Keratinocyte (primary cell): Measurements from ENCODE around the gene ORMDL2. TPM values are rescaled to one million over a fixed set of nuclear protein-coding genes. Genes with fewer than 3 reads are reported as not detected.

Experiments used
- DNase-seq: peaks from one replicate; pipeline ENCODE4 v3.0.0-alpha.2; 2011; ENCODE audit warnings: low read depth, missing footprints, low spot score
- FAIRE-seq: peaks from 2 replicates; lab custom pipeline; 2011; peaks lifted over from hg19 to GRCh38; lab: Jason Lieb, UNC
- H2AFZ ChIP-seq: 2 replicates; pipeline ENCODE4 v1.6.0; 2012; ENCODE audit warnings: low read length, control low read depth, inconsistent platforms; ENCODE audit not compliant: control insufficient read depth
- H3K27ac ChIP-seq: 2 replicates; pipeline ENCODE4 v1.5.1; 2011; ENCODE audit warnings: low read length; ENCODE audit not compliant: control insufficient read depth, insufficient read depth
- H3K27me3 ChIP-seq: 3 replicates; pipeline ENCODE4 v1.6.0; 2011; ENCODE audit warnings: low read length; ENCODE audit not compliant: control insufficient read depth, insufficient read depth; ENCODE audit errors: extremely low read depth
- H3K36me3 ChIP-seq, 2 experiments: 2 replicates in 1 of 2; 3 replicates in 1 of 2; pipeline ENCODE4 v1.5.1; 2011; ENCODE audit warnings: low read length in 2 of 2, mild to moderate bottlenecking in 1 of 2; ENCODE audit not compliant: control insufficient read depth in 2 of 2, insufficient read depth in 2 of 2; ENCODE audit errors: extremely low read depth in 1 of 2
- H3K4me1 ChIP-seq: 3 replicates; pipeline ENCODE4 v1.5.1; 2011; ENCODE audit warnings: low read length; ENCODE audit not compliant: control insufficient read depth, insufficient read depth; ENCODE audit errors: extremely low read depth
- H3K4me2 ChIP-seq: 3 replicates; pipeline ENCODE4 v1.6.0; 2011; ENCODE audit warnings: low read depth, low read length; ENCODE audit not compliant: control insufficient read depth, insufficient read depth; ENCODE audit errors: extremely low read depth
- H3K4me3 ChIP-seq, 3 experiments: fragments of 200-600 bp in 1 of 3; sonication (generic) in 1 of 3; 2 replicates in 2 of 3; 3 replicates in 1 of 3; pipeline ENCODE4 v1.5.1; 2011 to 2016; ENCODE audit warnings: low read length in 3 of 3, mild to moderate bottlenecking in 3 of 3, control low read depth in 2 of 3, inconsistent platforms in 1 of 3, low read depth in 1 of 3, mixed read lengths in 1 of 3, mixed run types in 1 of 3, moderate library complexity in 1 of 3; ENCODE audit not compliant: control insufficient read depth in 2 of 3, insufficient read depth in 2 of 3; ENCODE audit errors: extremely low read depth in 1 of 3
- H3K79me2 ChIP-seq: 2 replicates; pipeline ENCODE4 v1.6.0; 2012; ENCODE audit warnings: low read length; ENCODE audit not compliant: control insufficient read depth, insufficient read depth
- H3K9ac ChIP-seq: 3 replicates; pipeline ENCODE4 v1.6.0; 2011; ENCODE audit warnings: low read length; ENCODE audit not compliant: control insufficient read depth, insufficient read depth; ENCODE audit errors: extremely low read depth
- H3K9me1 ChIP-seq: 3 replicates; pipeline ENCODE4 v1.6.0; 2011; ENCODE audit warnings: low read length; ENCODE audit not compliant: control insufficient read depth, insufficient read depth; ENCODE audit errors: extremely low read depth
- H3K9me3 ChIP-seq: 2 replicates; pipeline ENCODE4 v1.5.1; 2012; ENCODE audit warnings: low read depth, low read length; ENCODE audit not compliant: control insufficient read depth
- H4K20me1 ChIP-seq: 3 replicates; pipeline ENCODE4 v1.6.0; 2011; ENCODE audit warnings: low read length; ENCODE audit not compliant: control insufficient read depth, insufficient read depth; ENCODE audit errors: extremely low read depth
- EZH2 ChIP-seq: IDR thresholded peaks from one replicate; pipeline ENCODE4 v1.6.1; 2012; ENCODE audit warnings: inconsistent platforms, mild to moderate bottlenecking, low read length, moderate library complexity
- dilution Hi-C: fragments of 300-500 bp; cut with MboI; formaldehyde crosslinking; loops from one replicate; pipeline ENCODE4 v1.7.0; 2020; ENCODE audit warnings: low sequenced_read_pairs; ENCODE audit not compliant: extremely low pct_ligation_motif_present
- polyA plus RNA-seq, 5 experiments: library from polyadenylated mRNA; depleted of rRNA in 3 of 5; stranded (reverse) in 3 of 5; stranded (forward) in 1 of 5; unstranded in 1 of 5; fragments of >200 nt; gene quantifications; 1 replicate in 1 of 5; 2 replicates in 3 of 5; 3 replicates in 1 of 5; pipeline versions ENCODE4 v1.2.1 to v1.2.3, GENCODE V29; 2011 to 2012; ENCODE audit warnings: missing spikeins in 2 of 5, low read depth in 1 of 5, low replicate concordance in 1 of 5
- TF ChIP-seq, protein P1 (sequence below), 3 experiments: IDR thresholded peaks in 1 of 3; conservative IDR thresholded peaks in 1 of 3; optimal IDR thresholded peaks in 1 of 3; 2 replicates in 2 of 3; 3 replicates in 1 of 3; pipeline versions ENCODE3 to v1.5.1; 2011; ENCODE audit warnings: low read length in 3 of 3, mild to moderate bottlenecking in 3 of 3, moderate library complexity in 2 of 3, control low read depth in 1 of 3, inconsistent platforms in 1 of 3; ENCODE audit not compliant: insufficient read depth in 2 of 3; ENCODE audit errors: extremely low read depth in 1 of 3

The ORMDL2 gene
- polyA plus RNA-seq, 1 donor (not counting 4 experiments of a cell fraction or from before 2014, with no cell fraction given) = 129 TPM

DNA sequence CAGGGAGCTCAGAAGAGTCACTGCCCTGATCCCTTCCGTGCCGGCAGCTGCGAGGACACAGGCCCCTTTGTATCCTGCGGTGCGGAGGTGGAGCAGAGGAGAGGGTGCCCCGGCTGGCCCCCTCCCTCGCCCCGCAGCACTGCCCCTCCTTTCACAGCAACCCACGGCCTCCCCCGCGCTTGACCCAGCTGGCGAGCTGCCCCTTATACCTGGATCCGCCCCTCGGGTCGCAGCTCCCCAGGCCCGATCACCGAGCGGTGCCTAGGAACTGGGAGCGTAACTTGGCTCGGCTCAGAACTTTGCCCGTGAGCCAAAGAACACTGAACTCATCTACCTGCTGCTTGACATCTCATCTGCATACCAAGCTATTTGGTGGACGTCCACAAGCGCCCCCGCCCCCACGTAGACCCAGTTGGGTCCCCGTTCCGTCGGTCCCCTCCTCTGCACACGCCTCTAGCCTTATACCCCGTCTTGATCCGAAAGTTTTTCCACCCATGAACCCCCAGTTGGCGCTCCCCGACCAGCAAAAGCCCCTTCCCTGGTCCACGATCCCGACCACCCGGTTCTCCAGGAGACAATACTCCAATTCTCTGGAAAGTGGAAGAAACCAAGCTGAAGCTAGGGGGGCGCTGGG lies 12.2 kb downstream of the ORMDL2 start:
- H3K27me3 ChIP-seq = no peaks in the 10 kb centered on the region
- H3K9me3 ChIP-seq = no peaks in the 10 kb centered on the region
- H3K79me2 ChIP-seq = peaks cover 35% of the 10 kb centered on the region
- peak overlapping the region; percentile 88 to 98 (median 93) for H3K4me3 ChIP-seq
- H3K9me1 ChIP-seq = peaks cover 3% of the 10 kb centered on the region
- dilution Hi-C loops = no loop called here
- peak overlapping the region; percentile 98 for H3K4me2 ChIP-seq
- H3K27ac ChIP-seq = peak overlapping the region; percentile 78
- H4K20me1 ChIP-seq = no peaks in the 10 kb centered on the region
- TF ChIP-seq, protein P1, sequence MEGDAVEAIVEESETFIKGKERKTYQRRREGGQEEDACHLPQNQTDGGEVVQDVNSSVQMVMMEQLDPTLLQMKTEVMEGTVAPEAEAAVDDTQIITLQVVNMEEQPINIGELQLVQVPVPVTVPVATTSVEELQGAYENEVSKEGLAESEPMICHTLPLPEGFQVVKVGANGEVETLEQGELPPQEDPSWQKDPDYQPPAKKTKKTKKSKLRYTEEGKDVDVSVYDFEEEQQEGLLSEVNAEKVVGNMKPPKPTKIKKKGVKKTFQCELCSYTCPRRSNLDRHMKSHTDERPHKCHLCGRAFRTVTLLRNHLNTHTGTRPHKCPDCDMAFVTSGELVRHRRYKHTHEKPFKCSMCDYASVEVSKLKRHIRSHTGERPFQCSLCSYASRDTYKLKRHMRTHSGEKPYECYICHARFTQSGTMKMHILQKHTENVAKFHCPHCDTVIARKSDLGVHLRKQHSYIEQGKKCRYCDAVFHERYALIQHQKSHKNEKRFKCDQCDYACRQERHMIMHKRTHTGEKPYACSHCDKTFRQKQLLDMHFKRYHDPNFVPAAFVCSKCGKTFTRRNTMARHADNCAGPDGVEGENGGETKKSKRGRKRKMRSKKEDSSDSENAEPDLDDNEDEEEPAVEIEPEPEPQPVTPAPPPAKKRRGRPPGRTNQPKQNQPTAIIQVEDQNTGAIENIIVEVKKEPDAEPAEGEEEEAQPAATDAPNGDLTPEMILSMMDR (optimal IDR thresholded peaks at IDR 0.05 in 1 of 3, IDR thresholded peaks at IDR 0.05 in 1 of 3, conservative IDR thresholded peaks at IDR 0.05 in 1 of 3; ENCODE audit: extremely low read depth in 1 of 3, insufficient read depth in 2 of 3, low read length in 3 of 3) = peak in 1 of 3 experiments; percentile 11
- no peak for TF ChIP-seq EZH2
- DNase-seq (no peak), FAIRE-seq (no peak)
- H2AFZ ChIP-seq = peak overlapping the region; percentile 70
- peaks cover 0 to 3% of the 10 kb centered on the region in 2 experiments for H3K36me3 ChIP-seq
- peak overlapping the region; percentile 84 for H3K9ac ChIP-seq
- peaks cover 27% of the 10 kb centered on the region for H3K4me1 ChIP-seq

DNA sequence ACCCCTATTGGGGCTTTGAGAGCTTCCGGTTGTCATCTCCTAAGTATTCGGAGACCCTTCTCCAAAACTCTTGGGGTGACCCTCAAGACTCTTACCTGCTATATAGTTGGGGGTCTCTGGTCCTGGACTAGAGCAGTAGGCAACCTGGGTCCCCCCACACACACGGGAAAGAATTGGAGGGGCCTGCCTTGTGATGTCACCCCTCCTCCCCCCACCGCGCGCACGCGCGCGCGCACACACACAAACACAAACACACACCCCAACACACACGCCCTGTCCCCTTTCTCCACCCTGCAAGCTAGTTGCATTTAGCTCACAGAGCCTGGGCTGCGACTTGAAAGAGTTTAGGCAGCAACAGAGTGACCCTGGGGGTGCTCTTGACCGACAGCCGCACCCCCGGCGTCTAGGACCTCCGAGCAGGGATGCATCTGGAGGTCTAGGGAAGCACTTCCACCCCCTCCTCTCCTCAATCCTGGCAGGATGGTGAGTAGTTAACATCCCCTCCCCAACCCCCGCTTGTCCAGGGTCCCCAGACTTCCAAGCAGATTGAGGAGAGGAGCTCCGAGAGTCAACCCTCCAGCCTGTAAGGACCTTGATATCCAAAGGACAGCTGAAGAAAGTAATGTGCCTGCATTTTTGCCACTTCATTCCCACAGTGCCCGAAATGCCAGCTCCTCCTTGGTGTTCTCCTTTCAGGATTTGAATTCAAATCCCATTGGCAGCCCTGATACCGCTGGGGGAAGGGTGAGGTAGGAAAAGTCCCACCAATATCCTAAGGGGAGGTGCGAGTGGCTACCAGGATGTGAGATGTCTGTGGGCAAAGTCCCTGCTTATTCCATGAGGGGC lies 13.0 kb downstream of the ORMDL2 start:
- Histone ChIP-seq H3K9me1 (peaks cover 3% of the 10 kb centered on the region), H2AFZ (peak overlapping the region; percentile 70), H3K4me3 (peak overlapping the region; percentile 88 to 98 (median 93)), H3K9me3 (no peaks in the 10 kb centered on the region), H3K4me2 (peak overlapping the region; percentile 98), H3K4me1 (peaks cover 27% of the 10 kb centered on the region), H4K20me1 (no peaks in the 10 kb centered on the region), H3K27ac (peak overlapping the region; percentile 78), H3K79me2 (peaks cover 32% of the 10 kb centered on the region), H3K36me3 (peaks cover 0 to 3% of the 10 kb centered on the region in 2 experiments), H3K27me3 (no peaks in the 10 kb centered on the region), H3K9ac (peak overlapping the region; percentile 84)
- DNase-seq (no peak), FAIRE-seq (no peak)
- TF ChIP-seq, protein P1 (optimal IDR thresholded peaks at IDR 0.05 in 1 of 3, IDR thresholded peaks at IDR 0.05 in 1 of 3, conservative IDR thresholded peaks at IDR 0.05 in 1 of 3; ENCODE audit: extremely low read depth in 1 of 3, insufficient read depth in 2 of 3, low read length in 3 of 3) = no peak
- no peak for TF ChIP-seq EZH2
- dilution Hi-C loops = no loop called here
